RWPE1 (cell line): ENCODE results near the gene PSMA3.
A peak's percentile ranks its signal among the peaks of the same experiment; 100 is the strongest.

Experiments used
- CTCF ChIA-PET: fragments of 350-600 bp; sonication (Branson Sonifier 250); formaldehyde crosslinking; extraction: SDS; loops from one replicate; lab custom pipeline; 2021; lab: Yijun Ruan, JAX
- POLR2A ChIA-PET: fragments of 400-600 bp; formaldehyde crosslinking; extraction: SDS; loops from one replicate; lab custom pipeline; 2020; ENCODE audit warnings: antibody characterized with exemption; ENCODE audit not compliant: low non-redundant PET; lab: Yijun Ruan, JAX
- DNase-seq: peaks from one replicate; pipeline ENCODE4 v3.0.0; 2012; ENCODE audit warnings: low spot score
- H3K27ac ChIP-seq: fragments of 450-650 bp; 2 replicates; pipeline ENCODE4 v1.5.1; 2017
- TF ChIP-seq, protein P1 (sequence below): fragments of 450-650 bp; conservative IDR thresholded peaks from 2 replicates; pipeline ENCODE4 v1.5.1; 2017; ENCODE audit warnings: low read depth, mild to moderate bottlenecking

Gene PSMA3

DNA sequence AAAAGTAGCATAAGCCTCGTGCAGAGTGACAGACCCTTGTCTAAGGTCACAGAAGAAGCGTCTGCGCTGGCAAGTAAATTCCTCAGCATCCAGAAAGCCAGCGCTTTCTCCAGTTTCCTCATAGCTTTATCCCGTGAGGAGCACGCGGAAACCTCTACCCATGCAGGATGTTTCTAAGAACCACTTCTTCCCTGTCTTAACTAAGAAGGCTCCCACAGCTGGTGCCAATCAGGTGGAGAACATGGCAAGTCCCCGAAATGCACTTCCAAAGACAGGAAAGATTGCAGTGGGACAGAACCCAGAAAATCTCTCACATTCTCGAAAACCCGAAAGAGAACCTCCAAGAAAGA, 52.7 kb downstream of the PSMA3 start:
- TF ChIP-seq, protein P1, sequence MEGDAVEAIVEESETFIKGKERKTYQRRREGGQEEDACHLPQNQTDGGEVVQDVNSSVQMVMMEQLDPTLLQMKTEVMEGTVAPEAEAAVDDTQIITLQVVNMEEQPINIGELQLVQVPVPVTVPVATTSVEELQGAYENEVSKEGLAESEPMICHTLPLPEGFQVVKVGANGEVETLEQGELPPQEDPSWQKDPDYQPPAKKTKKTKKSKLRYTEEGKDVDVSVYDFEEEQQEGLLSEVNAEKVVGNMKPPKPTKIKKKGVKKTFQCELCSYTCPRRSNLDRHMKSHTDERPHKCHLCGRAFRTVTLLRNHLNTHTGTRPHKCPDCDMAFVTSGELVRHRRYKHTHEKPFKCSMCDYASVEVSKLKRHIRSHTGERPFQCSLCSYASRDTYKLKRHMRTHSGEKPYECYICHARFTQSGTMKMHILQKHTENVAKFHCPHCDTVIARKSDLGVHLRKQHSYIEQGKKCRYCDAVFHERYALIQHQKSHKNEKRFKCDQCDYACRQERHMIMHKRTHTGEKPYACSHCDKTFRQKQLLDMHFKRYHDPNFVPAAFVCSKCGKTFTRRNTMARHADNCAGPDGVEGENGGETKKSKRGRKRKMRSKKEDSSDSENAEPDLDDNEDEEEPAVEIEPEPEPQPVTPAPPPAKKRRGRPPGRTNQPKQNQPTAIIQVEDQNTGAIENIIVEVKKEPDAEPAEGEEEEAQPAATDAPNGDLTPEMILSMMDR: no peak
- peak overlapping the region; percentile 97 for H3K27ac ChIP-seq
- ChIA-PET POLR2A (no interaction called here), CTCF (no interaction called here)
- DNase-seq: no peak

- CTCF ChIA-PET: no interaction called here
Observed at GRCh38 chr14:58297762-58298476, 53.3 kb downstream of the PSMA3 start.

GRCh38 chr14:58298477-58299400, 54.1 kb downstream of the PSMA3 start, which contains the start of gene ARID4A:
Gene ARID4A (plus strand): TSS chr14:58298555. CDS start chr14:58299855, 1,300 bp downstream.
- peak; percentile 13 for DNase-seq
- CTCF ChIA-PET: no interaction called here
- TF ChIP-seq, protein P1: no peak
- POLR2A ChIA-PET: no interaction called here
- peak within 1 kb of the TSS; percentile 97 for H3K27ac ChIP-seq

More at GRCh38 chr14:58297762-58298476, 53.3 kb downstream of the PSMA3 start:
- DNase-seq: peak; percentile 100
- TF ChIP-seq, protein P1: no peak
- POLR2A ChIA-PET: no interaction called here
- H3K27ac ChIP-seq: peak overlapping the region; percentile 97

GRCh38 chr14:58299401-58300330, 55.0 kb downstream of the PSMA3 start:
- ChIA-PET POLR2A (no interaction called here), CTCF (no interaction called here)
- peak overlapping the region; percentile 97 for H3K27ac ChIP-seq
- no peak for DNase-seq
- TF ChIP-seq, protein P1: no peak

GRCh38 chr14:58301416-58301815, 56.8 kb downstream of the PSMA3 start:
- no peak for DNase-seq
- TF ChIP-seq, protein P1: no peak
- no peak overlapping the region for H3K27ac ChIP-seq
- CTCF ChIA-PET: no interaction called here
- POLR2A ChIA-PET: no interaction called here

GRCh38 chr14:58305730-58306129, 61.1 kb downstream of the PSMA3 start:
- DNase-seq: no peak
- TF ChIP-seq, protein P1: no peak
- no peak overlapping the region for H3K27ac ChIP-seq
- ChIA-PET POLR2A (no interaction called here), CTCF (interaction anchor here (0.6 kb wide), 1 partner anchor 8 kb away, joined by 3 read pairs; no protein-coding TSS in a partner anchor)
